GM18951 (cell line): ENCODE measurements around the gene UAP1.

Source experiments
- POLR2A ChIP-seq: IDR thresholded peaks from 4 replicates; pipeline ENCODE4 v1.6.1; 2011; ENCODE audit warnings: mild to moderate bottlenecking; ENCODE audit not compliant: insufficient read length, insufficient read depth; ENCODE audit errors: extremely low read depth
- in situ Hi-C: fragments of 300-500 bp; cut with MboI; formaldehyde crosslinking; loops from one replicate; pipeline ENCODE4 v1.12.0; 2022; ENCODE audit warnings: low sequenced_read_pairs, mixed read lengths, inconsistent platforms; ENCODE audit not compliant: unreplicated experiment

Gene UAP1

DNA sequence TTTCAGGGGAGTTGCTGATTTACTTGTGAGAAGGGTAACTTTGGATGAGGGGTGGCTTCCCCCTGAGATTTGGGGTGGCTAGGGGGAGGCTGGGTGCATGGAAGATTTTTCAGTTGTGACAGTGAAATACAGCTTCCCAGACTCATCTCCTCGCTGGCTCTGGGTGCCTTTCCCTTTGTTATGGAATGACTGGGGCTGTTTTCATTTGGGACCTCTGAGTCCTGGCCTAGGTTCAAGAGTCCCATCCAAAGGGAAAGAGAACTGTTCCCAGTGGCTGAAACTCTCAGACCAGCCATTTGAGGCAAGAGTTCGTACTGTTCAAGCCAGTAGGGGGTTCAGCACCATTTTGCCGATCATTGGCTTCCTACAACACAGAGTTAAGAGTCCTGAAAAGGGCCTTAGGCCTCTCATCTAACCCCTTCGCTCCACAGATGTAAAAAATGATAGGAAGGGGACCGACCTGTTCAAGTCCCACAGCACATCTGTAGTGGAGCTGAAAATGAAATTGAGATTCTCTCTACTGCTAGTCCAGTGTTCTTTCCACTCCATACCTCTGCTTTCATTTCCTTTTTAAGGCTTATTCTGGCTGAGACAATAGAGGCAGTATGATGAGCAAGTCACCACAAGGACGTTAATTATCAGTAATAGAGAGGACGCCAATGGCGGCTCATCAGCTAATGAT lies 71.7 kb downstream of the UAP1 start:
- in situ Hi-C loops, result no loop called here
- TF ChIP-seq POLR2A, result no peak

GRCh38 chr1:162635418-162635817 lies 73.9 kb downstream of the UAP1 start:
- no peak for TF ChIP-seq POLR2A
- in situ Hi-C loops, result no loop called here

GRCh38 chr1:162639718-162640117 lies 78.2 kb downstream of the UAP1 start:
- in situ Hi-C loops, result no loop called here
- TF ChIP-seq POLR2A, result no peak

DNA sequence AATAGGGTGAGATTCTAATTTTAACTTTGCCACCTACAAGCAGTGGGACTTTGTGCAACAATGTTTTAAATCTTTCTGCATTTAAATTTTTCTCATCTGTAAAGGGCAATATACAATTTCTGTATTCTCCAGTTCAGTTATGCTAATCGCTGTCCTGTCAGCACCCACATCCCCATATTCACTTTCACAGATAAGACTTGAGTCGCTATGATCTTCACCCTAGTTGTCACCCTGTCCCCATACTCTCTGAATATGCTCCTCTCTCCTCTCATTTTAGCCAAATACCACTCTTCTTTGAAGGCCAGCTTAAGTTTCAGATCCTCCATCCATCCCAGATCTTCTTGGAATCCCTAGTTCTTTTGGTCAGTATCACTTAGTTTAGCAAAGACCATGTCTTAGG lies 79.6 kb downstream of the UAP1 start:
- in situ Hi-C loops, result no loop called here
- TF ChIP-seq POLR2A, result no peak

DNA sequence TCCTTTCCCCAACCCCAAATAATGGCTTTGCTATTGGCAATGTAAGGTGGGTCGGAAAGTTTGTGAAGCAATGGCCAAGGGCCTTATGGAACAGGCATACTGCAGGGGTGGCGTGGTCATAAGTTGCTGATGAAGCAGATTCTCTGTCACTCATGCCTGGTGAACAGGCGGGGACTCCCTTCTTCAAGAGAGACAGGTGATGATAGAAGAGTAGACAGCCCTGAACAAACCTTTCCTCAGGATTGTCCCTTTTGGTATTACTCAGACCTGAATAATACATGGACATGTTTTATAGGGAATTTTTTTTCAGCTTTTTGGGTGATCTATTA lies 83.4 kb downstream of the UAP1 start:
- in situ Hi-C loops, result no loop called here
- no peak for TF ChIP-seq POLR2A

DNA sequence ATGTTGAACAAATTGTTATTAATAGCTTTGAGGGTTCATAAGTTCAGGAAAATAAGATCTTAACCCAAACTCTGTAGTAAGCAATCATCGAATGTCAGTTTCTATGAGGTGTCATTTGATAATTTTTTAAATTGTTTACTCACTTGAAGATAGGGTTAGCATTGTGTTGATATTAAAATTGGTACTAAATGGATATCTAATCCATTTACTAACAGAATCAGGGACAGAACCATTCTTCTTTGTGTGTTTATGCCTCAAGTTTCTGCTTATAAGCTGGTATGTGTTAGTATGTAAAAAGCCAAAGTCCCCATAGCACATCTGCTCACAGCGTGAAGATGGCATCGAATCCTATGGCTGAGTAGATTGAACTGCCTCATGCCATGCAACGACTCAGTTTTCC lies 84.1 kb downstream of the UAP1 start:
- in situ Hi-C loops, result no loop called here

GRCh38 chr1:162649583-162649982 lies 88.1 kb downstream of the UAP1 start:
- TF ChIP-seq POLR2A, result no peak
- in situ Hi-C loops, result no loop called here

More for the DNA sequence above, 84.1 kb downstream of the UAP1 start:
- TF ChIP-seq POLR2A, result no peak
